Measurements from ENCODE around the gene MYH10. TPM values are rescaled to one million over a fixed set of nuclear protein-coding genes. Genes with fewer than 3 reads are reported as not detected.

MYH10 gene
- polyA plus RNA-seq, 1 donor from 2014 or later: 61.1 TPM

- Histone ChIP-seq H3K9ac (ENCODE audit: low read length) (no peak overlapping the region), H3K27me3 (ENCODE audit: insufficient read depth, low read depth, low read length) (no peaks in the 10 kb centered on the region), H3K9me2 (ENCODE audit: insufficient read depth, low read length) (no peaks in the 10 kb centered on the region), H3K9me3 (ENCODE audit: low read length) (no peaks in the 10 kb centered on the region), H4K20me1 (ENCODE audit: insufficient read depth) (no peaks in the 10 kb centered on the region), H3K36me3 (ENCODE audit: insufficient read depth, low read length) (peaks cover 20% of the 10 kb centered on the region), H3F3A (ENCODE audit: insufficient read depth, low read length, poor library complexity, severe bottlenecking) (no peaks in the 10 kb centered on the region), H2AFZ (ENCODE audit: low read depth, low read length) (no peak overlapping the region), H3K27ac (ENCODE audit: low read length) (no peak overlapping the region), H3K79me2 (replicated peaks; ENCODE audit: insufficient read depth, low read length) (no peaks in the 10 kb centered on the region), H3K4me3 (ENCODE audit: low read length) (no peak overlapping the region), H3K4me2 (ENCODE audit: low read length) (no peak overlapping the region)
- no peak for TF ChIP-seq CTCF (IDR thresholded peaks at IDR 0.05; ENCODE audit: poor library complexity, severe bottlenecking)
- TF ChIP-seq TAF1 (IDR thresholded peaks at IDR 0.05; ENCODE audit: low read depth): no peak
- TF ChIP-seq, protein P1, sequence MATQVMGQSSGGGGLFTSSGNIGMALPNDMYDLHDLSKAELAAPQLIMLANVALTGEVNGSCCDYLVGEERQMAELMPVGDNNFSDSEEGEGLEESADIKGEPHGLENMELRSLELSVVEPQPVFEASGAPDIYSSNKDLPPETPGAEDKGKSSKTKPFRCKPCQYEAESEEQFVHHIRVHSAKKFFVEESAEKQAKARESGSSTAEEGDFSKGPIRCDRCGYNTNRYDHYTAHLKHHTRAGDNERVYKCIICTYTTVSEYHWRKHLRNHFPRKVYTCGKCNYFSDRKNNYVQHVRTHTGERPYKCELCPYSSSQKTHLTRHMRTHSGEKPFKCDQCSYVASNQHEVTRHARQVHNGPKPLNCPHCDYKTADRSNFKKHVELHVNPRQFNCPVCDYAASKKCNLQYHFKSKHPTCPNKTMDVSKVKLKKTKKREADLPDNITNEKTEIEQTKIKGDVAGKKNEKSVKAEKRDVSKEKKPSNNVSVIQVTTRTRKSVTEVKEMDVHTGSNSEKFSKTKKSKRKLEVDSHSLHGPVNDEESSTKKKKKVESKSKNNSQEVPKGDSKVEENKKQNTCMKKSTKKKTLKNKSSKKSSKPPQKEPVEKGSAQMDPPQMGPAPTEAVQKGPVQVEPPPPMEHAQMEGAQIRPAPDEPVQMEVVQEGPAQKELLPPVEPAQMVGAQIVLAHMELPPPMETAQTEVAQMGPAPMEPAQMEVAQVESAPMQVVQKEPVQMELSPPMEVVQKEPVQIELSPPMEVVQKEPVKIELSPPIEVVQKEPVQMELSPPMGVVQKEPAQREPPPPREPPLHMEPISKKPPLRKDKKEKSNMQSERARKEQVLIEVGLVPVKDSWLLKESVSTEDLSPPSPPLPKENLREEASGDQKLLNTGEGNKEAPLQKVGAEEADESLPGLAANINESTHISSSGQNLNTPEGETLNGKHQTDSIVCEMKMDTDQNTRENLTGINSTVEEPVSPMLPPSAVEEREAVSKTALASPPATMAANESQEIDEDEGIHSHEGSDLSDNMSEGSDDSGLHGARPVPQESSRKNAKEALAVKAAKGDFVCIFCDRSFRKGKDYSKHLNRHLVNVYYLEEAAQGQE (IDR thresholded peaks at IDR 0.05; ENCODE audit: borderline replicate concordance): no peak
- no peak for TF ChIP-seq SMC3 (conservative IDR thresholded peaks at IDR 0.05; ENCODE audit: poor library complexity)
- no peak for TF ChIP-seq EZH2 (IDR thresholded peaks at IDR 0.05; ENCODE audit: borderline replicate concordance, insufficient read depth, low read length, poor library complexity, severe bottlenecking)
- no peak for TF ChIP-seq POLR2AphosphoS5 (IDR thresholded peaks at IDR 0.05)
- no peak for TF ChIP-seq EP300 (conservative IDR thresholded peaks at IDR 0.05; ENCODE audit: poor library complexity, severe bottlenecking)
- no peak for TF ChIP-seq MXI1 (conservative IDR thresholded peaks at IDR 0.05; ENCODE audit: poor library complexity, severe bottlenecking)
- TF ChIP-seq RAD21 (conservative IDR thresholded peaks at IDR 0.05): no peak
These were observed 92.8 kb downstream of the MYH10 start for GRCh38 chr17:8537734-8538133.

DNA sequence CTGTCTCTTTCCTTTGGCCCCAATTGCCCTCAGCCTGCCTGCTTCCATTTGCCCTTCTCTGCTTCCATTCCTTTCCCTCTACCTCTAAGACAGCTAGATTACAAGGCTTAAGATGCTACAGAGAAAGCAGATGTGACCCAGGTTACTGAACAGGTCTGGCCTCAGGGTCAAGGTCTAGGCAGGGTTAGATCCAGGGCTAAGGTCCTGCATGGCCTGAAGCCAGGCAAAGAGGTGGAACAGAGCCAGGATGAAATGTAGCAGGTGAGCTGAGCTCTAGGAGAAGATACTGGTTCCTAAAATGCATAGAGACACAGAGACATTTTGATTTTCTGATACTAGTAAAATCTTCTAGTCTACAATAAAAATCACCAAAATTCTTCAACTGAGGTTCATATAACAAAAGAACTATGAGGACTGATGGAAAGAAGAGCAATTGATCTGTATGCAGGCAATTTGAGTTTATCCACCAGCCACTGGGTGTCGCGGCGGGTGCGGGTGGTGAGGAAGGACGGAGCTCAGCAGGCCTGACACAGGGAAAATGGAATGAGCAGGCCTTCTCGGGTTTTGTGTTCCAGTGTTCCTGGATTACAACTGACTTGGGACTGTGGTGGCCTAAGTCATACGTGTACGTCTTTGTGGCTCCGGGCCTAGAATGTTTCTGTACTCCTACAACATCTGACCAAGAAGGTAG lies 95.9 kb downstream of the MYH10 start:
- Histone ChIP-seq H3K27me3 (ENCODE audit: insufficient read depth, low read depth, low read length) (no peaks in the 10 kb centered on the region), H3K4me3 (ENCODE audit: low read length) (no peak overlapping the region), H3K4me2 (ENCODE audit: low read length) (no peak overlapping the region), H3K9ac (ENCODE audit: low read length) (no peak overlapping the region), H3F3A (ENCODE audit: insufficient read depth, low read length, poor library complexity, severe bottlenecking) (no peaks in the 10 kb centered on the region), H3K27ac (ENCODE audit: low read length) (no peak overlapping the region), H3K9me2 (ENCODE audit: insufficient read depth, low read length) (no peaks in the 10 kb centered on the region), H3K36me3 (ENCODE audit: insufficient read depth, low read length) (peaks cover 15% of the 10 kb centered on the region), H3K9me3 (ENCODE audit: low read length) (no peaks in the 10 kb centered on the region), H3K79me2 (replicated peaks; ENCODE audit: insufficient read depth, low read length) (no peaks in the 10 kb centered on the region), H2AFZ (ENCODE audit: low read depth, low read length) (no peak overlapping the region), H4K20me1 (ENCODE audit: insufficient read depth) (no peaks in the 10 kb centered on the region)
- TF ChIP-seq RAD21 (conservative IDR thresholded peaks at IDR 0.05) (no peak), SMC3 (conservative IDR thresholded peaks at IDR 0.05; ENCODE audit: poor library complexity) (no peak), EP300 (conservative IDR thresholded peaks at IDR 0.05; ENCODE audit: poor library complexity, severe bottlenecking) (no peak), CTCF (IDR thresholded peaks at IDR 0.05; ENCODE audit: poor library complexity, severe bottlenecking) (no peak), TAF1 (IDR thresholded peaks at IDR 0.05; ENCODE audit: low read depth) (no peak), POLR2AphosphoS5 (IDR thresholded peaks at IDR 0.05) (no peak), EZH2 (IDR thresholded peaks at IDR 0.05; ENCODE audit: borderline replicate concordance, insufficient read depth, low read length, poor library complexity, severe bottlenecking) (no peak), MXI1 (conservative IDR thresholded peaks at IDR 0.05; ENCODE audit: poor library complexity, severe bottlenecking) (no peak)
- TF ChIP-seq, protein P1 (IDR thresholded peaks at IDR 0.05; ENCODE audit: borderline replicate concordance): no peak

Measured in neural cell (in vitro differentiated cells).